Nephron progenitor cell (in vitro differentiated cells): ENCODE data around the gene MN1.
A peak's percentile ranks its signal among the peaks of the same experiment; 100 is the strongest.

Experiments used
- DNase-seq: peaks from one replicate; pipeline ENCODE4 v3.0.0; 2021
- H3K27ac Mint-ChIP-seq: 2 replicates; pipeline ENCODE4 v1.8.0; 2021; ENCODE audit warnings: mild to moderate bottlenecking, moderate library complexity, mixed read lengths
- H3K27me3 Mint-ChIP-seq: 2 replicates; pipeline ENCODE4 v1.8.0; 2021; ENCODE audit warnings: mild to moderate bottlenecking, low read depth, mixed read lengths; ENCODE audit not compliant: poor library complexity
- H3K36me3 Mint-ChIP-seq: 2 replicates; pipeline ENCODE4 v1.8.0; 2021; ENCODE audit warnings: low read depth, mixed read lengths
- H3K4me1 Mint-ChIP-seq: 2 replicates; pipeline ENCODE4 v1.8.0; 2021; ENCODE audit warnings: mixed read lengths
- H3K4me3 Mint-ChIP-seq: 2 replicates; pipeline ENCODE4 v1.8.0; 2021; ENCODE audit warnings: mild to moderate bottlenecking, moderate library complexity, mixed read lengths
- H3K9me3 Mint-ChIP-seq: 2 replicates; pipeline ENCODE4 v1.8.0; 2021; ENCODE audit warnings: mild to moderate bottlenecking, moderate library complexity, mixed read lengths
- CTCF ChIP-seq: fragments of 200-600 bp; sonication (generic); IDR thresholded peaks from 2 replicates; pipeline ENCODE4 v1.5.0; 2021; ENCODE audit warnings: antibody characterized with exemption

Gene MN1

GRCh38 chr22:27804470-27805297 is 3.1 kb upstream of the MN1 start:
- Mint-ChIP-seq H3K4me3 (peak overlapping the region; percentile 56), H3K27me3 (peaks cover 84% of the 10 kb centered on the region), H3K4me1 (peaks cover 37% of the 10 kb centered on the region), H3K9me3 (no peaks in the 10 kb centered on the region), H3K36me3 (no peaks in the 10 kb centered on the region), H3K27ac (no peak overlapping the region)
- DNase-seq = peak; percentile 77
- TF ChIP-seq CTCF = peak; percentile 70

- Mint-ChIP-seq H3K27me3 (peaks cover 84% of the 10 kb centered on the region), H3K27ac (no peak overlapping the region), H3K4me3 (peak overlapping the region; percentile 22), H3K4me1 (peaks cover 34% of the 10 kb centered on the region), H3K9me3 (no peaks in the 10 kb centered on the region), H3K36me3 (no peaks in the 10 kb centered on the region)
- DNase-seq = no peak
- TF ChIP-seq CTCF = no peak
These were observed 2.4 kb upstream of the MN1 start for GRCh38 chr22:27803841-27804415.

GRCh38 chr22:27802346-27803073 is 954 bp upstream of the MN1 start:
- Mint-ChIP-seq H3K4me1 (peaks cover 34% of the 10 kb centered on the region), H3K4me3 (peak overlapping the region; percentile 85), H3K27ac (no peak overlapping the region), H3K36me3 (no peaks in the 10 kb centered on the region), H3K9me3 (no peaks in the 10 kb centered on the region), H3K27me3 (peaks cover 80% of the 10 kb centered on the region)
- TF ChIP-seq CTCF = no peak
- DNase-seq = no peak

DNA sequence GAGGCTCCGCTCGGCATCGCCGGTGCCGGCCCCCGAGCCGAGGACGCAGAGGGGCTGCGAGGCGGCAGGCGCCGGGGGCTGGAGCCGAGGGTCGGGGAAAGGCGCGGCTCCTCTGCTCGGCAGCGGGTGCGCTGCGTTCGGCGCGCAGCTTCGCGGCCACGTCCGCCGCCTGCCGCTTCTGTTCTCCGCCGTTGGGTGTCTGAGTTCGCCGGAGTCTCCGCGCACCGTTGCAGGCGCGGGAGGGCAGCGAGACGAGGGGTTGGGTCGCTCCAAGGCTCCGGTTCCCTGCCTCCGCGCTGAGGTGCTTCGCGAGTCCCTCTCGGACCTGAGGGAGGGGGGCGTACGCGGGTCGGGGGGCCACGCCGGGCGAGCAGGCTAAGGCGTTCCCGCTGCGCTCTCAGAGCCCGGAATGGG is 347 bp downstream of the MN1 start:
- peak overlapping the region; percentile 85 for H3K4me3 Mint-ChIP-seq
- H3K4me1 Mint-ChIP-seq = peaks cover 38% of the 10 kb centered on the region
- peaks cover 3% of the 10 kb centered on the region for H3K36me3 Mint-ChIP-seq
- no peak overlapping the region for H3K27ac Mint-ChIP-seq
- no peaks in the 10 kb centered on the region for H3K9me3 Mint-ChIP-seq
- TF ChIP-seq CTCF = no peak
- peak; percentile 65 for DNase-seq
- peaks cover 80% of the 10 kb centered on the region for H3K27me3 Mint-ChIP-seq

GRCh38 chr22:27800250-27801201 is 1.0 kb downstream of the MN1 start:
- Mint-ChIP-seq H3K27me3 (peaks cover 80% of the 10 kb centered on the region), H3K4me3 (peak overlapping the region; percentile 85), H3K9me3 (no peaks in the 10 kb centered on the region), H3K27ac (no peak overlapping the region), H3K4me1 (peaks cover 45% of the 10 kb centered on the region), H3K36me3 (peaks cover 6% of the 10 kb centered on the region)
- no peak for TF ChIP-seq CTCF
- DNase-seq = peak; percentile 49
